Measurements from ENCODE around the gene PNISR.
"Not testable (repeated sequence)": the region's sequence is repeated elsewhere in the genome, so short reads cannot be mapped to it uniquely, and the experiment has no call there.

Gene PNISR

GRCh38 chr6:99424761-99425646 lies at the start of gene PNISR:
Gene PNISR, minus strand, starts transcription at chr6:99425308. Its CDS starts 10,649 bp downstream, at chr6:99414659.
- peak; percentile 99 for DNase-seq

- no peak for DNase-seq
Measured at GRCh38 chr6:99473730-99474129, 48.6 kb upstream of the PNISR start.

- DNase-seq: no peak
Measured at GRCh38 chr6:99471638-99472037, 46.5 kb upstream of the PNISR start.

GRCh38 chr6:99467509-99468106 lies 42.5 kb upstream of the PNISR start:
- DNase-seq: peak; percentile 36

GRCh38 chr6:99459133-99459532 lies 34.0 kb upstream of the PNISR start:
- not testable (repeated sequence) for DNase-seq

- DNase-seq: peak; percentile 35
Measured at GRCh38 chr6:99458319-99458718, 33.2 kb upstream of the PNISR start.

GRCh38 chr6:99446076-99446475 lies 21.0 kb upstream of the PNISR start:
- DNase-seq: no peak

GRCh38 chr6:99434702-99435530 lies 9.8 kb upstream of the PNISR start:
- DNase-seq: peak; percentile 35

GRCh38 chr6:99432877-99433276 lies 7.8 kb upstream of the PNISR start:
- no peak for DNase-seq

GRCh38 chr6:99431901-99432300 lies 6.8 kb upstream of the PNISR start:
- DNase-seq: no peak

GRCh38 chr6:99427988-99428387 lies 2.9 kb upstream of the PNISR start:
- no peak for DNase-seq

- DNase-seq: no peak
Measured at GRCh38 chr6:99426451-99426757, 1.3 kb upstream of the PNISR start.

- DNase-seq: peak; percentile 93
Measured at GRCh38 chr6:99425647-99426450, 741 bp upstream of the PNISR start.

- no peak for DNase-seq
Measured at GRCh38 chr6:99424022-99424421, 1.1 kb downstream of the PNISR start.

- no peak for DNase-seq
Measured at GRCh38 chr6:99422912-99423311, 2.2 kb downstream of the PNISR start.

GRCh38 chr6:99416892-99417767 lies 8.0 kb downstream of the PNISR start:
- no peak for DNase-seq

- DNase-seq: no peak
Measured at GRCh38 chr6:99416226-99416625, 8.9 kb downstream of the PNISR start.

GRCh38 chr6:99415446-99415845 lies 9.7 kb downstream of the PNISR start:
- no peak for DNase-seq

- no peak for DNase-seq
Measured at GRCh38 chr6:99412065-99412464, 13.0 kb downstream of the PNISR start.

GRCh38 chr6:99409672-99410071 lies 15.4 kb downstream of the PNISR start:
- DNase-seq: no peak

GRCh38 chr6:99407076-99407475 lies 18.0 kb downstream of the PNISR start:
- no peak for DNase-seq

GRCh38 chr6:99402448-99402847 lies 22.7 kb downstream of the PNISR start:
- no peak for DNase-seq

All from HCEC 1CT (cell line).